GM10266 (cell line): ENCODE data around the gene SRGAP2C.
"Not testable (repeated sequence)": the region's sequence is repeated elsewhere in the genome, so short reads cannot be mapped to it uniquely, and the experiment has no call there.

ENCODE experiments used
- DNase-seq: peaks from one replicate; pipeline ENCODE4 v3.0.0; 2012; ENCODE audit errors: extremely low spot score

SRGAP2C gene

DNA sequence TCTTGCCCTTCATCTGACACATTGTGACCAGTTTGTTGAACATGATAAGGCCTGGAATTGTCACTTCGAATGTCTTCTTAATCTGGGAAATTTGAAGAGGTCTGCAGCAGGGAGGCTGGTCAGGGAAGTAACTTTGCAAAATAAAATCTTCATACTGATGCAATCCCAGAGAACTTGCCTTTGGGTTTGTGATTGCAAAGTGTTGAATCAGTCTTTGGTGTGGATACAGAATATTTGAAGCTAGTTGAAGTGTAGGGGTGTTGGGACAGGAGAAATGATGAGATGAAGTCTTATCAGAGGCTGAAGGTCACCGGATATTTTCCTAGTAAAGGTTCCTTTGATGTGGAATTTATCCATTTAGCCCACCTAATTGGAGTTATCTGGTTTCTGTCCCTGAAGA, 42.1 kb downstream of the SRGAP2C start:
- not testable (repeated sequence) for DNase-seq

GRCh38 chr1:121227544-121228330, 43.0 kb downstream of the SRGAP2C start:
- not testable (repeated sequence) for DNase-seq

- DNase-seq = not testable (repeated sequence)
Measured at GRCh38 chr1:121230636-121231035, 45.9 kb downstream of the SRGAP2C start.

DNA sequence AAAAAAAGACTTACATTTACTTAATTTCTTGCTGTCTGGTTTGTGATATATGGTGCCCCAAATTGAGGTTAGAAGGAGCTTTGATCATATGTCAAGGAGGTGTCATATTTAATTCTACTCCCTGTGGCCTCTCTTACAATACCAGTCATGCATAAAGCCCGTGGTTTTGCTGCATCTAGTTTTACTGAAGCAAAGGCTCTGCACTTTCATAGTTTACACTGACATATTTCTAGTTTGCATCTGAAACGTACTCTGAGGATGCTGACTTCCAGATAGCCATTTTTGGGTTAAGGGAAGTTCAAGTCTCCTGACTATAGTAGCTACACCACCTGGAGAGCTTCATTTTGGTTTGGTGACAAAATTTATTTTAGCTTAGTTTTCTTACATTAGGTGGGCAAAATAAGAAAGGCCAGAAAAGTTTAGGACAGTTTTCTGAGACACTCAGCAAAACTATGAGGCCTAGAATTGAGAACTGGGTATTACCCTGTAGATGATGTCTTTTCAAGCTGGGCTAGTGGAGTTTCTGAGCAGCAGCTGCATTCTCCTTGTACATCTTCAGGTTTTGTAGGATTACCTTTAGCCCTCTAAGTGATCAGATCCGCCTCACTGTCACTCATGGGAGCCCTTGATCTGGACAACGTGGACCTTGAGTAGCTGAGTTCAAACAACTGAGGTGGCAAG, 47.8 kb downstream of the SRGAP2C start:
- not testable (repeated sequence) for DNase-seq

DNA sequence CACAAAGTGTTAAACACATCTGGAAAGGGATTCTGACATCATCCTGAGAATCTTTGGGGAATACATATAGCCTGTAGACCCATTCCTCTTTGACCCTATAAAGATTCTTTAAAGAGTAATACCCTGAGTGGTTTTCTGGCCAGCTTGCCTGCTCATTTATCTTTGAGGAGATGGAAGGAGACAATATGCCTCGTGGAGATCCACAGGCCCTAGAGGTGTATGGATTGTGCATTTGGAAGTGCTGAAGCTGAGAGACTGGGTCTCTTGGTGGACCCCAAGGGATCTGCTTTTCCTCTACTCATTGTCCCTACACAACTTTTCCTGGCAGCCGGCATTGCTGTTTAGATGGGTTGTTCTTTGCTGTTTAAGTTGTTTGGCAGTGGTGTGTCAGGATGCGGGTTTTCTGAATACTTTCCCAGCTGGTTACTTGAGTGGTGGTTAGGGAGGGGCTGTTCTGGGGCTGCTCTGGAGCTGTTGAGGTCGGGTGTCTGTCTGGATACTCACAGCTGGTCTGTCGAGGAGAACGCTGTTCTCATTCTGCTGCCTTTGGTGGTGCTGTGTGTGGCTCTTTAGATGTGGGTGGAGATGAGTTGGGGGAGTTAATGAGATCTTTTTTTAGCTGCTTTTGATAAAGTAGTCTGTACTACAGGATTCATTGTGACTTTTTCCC, 49.5 kb downstream of the SRGAP2C start:
- DNase-seq = not testable (repeated sequence)

GRCh38 chr1:121238384-121238783, 53.6 kb downstream of the SRGAP2C start:
- not testable (repeated sequence) for DNase-seq

DNA sequence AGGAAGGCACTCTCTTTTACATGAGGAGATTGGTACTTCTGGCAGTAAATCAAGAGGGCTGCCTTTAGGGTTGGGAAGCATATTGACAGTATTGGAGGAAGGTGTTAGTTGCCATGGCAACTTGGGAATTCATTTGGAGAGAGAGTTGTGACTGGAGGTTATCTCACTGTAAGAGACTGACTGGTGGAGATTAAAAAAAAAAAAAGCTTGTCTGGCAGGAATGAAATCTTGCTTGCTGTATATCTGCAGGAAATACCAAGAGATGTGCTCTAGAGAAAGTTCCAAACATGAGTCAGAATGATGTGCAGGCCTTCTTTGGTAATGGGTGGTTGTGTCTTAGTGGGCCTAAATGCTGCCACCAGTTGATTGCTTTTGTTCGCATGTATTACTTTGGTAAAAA, 59.1 kb downstream of the SRGAP2C start:
- not testable (repeated sequence) for DNase-seq

DNA sequence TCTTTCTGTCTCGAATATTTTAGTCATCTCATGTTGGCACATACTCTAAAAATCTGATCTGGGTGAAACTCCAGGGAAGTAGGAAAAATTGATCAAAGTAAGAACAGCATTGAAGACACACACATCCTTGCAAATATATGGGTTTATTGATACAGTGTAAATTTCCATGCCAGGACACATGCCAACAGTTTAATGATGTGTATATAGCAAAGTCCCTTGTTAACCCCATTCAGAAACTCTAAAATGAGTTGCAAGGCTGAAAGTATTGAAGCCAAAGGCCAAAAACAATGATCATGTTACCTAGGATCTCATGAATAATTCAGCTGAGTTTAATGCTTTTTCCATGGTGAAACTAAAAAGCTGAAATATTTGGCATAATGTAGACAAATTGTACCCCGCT, 61.6 kb downstream of the SRGAP2C start:
- not testable (repeated sequence) for DNase-seq

DNA sequence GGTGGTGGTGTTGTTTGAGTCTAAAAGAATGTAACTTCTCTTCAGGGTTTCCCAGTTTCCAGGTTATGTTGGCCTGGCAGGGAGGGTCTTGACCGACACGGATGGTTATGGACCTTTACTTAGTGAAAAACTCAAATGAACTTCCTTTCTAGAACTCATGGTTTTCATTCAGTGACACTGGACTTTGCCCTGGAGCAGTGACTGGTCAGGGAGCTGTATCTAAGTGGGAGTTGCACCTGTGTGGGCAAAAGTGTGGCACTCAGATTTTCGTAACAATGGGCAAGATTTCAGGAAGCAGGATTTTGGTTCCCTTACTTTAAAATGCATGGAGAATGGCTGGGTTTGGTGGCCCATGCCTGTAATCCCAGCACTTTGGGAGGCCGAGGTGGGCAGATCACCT, 67.9 kb downstream of the SRGAP2C start:
- not testable (repeated sequence) for DNase-seq

GRCh38 chr1:121254618-121255017, 69.8 kb downstream of the SRGAP2C start:
- not testable (repeated sequence) for DNase-seq

- DNase-seq = not testable (repeated sequence)
Measured at GRCh38 chr1:121257632-121258031, 72.9 kb downstream of the SRGAP2C start.

- not testable (repeated sequence) for DNase-seq
Measured at GRCh38 chr1:121258134-121258533, 73.4 kb downstream of the SRGAP2C start.

- not testable (repeated sequence) for DNase-seq
Measured at GRCh38 chr1:121260205-121260604, 75.4 kb downstream of the SRGAP2C start.

DNA sequence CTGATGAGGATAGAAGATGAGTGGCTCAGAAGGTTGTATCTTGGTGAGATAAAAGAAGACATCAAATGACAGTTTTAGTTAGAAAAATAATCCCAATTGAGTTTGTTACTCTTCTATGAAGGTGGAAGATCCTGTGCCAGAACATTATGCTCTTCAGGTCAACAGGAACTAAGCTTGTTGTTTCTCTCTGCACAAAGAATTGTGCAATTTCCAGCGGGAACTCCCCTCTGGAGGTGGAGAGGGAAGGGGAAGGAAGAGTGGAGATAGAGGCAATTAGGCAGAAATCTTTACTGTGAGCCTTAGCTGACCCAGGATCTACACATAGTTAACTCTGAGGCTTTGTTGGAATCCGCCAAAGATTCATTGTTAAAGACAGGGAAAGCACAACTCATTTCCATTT, 77.4 kb downstream of the SRGAP2C start:
- not testable (repeated sequence) for DNase-seq

- not testable (repeated sequence) for DNase-seq
Measured at GRCh38 chr1:121263789-121264244, 79.0 kb downstream of the SRGAP2C start.

GRCh38 chr1:121267072-121267471, 82.3 kb downstream of the SRGAP2C start:
- not testable (repeated sequence) for DNase-seq

- DNase-seq = not testable (repeated sequence)
Measured at GRCh38 chr1:121269309-121269708, 84.5 kb downstream of the SRGAP2C start.

DNA sequence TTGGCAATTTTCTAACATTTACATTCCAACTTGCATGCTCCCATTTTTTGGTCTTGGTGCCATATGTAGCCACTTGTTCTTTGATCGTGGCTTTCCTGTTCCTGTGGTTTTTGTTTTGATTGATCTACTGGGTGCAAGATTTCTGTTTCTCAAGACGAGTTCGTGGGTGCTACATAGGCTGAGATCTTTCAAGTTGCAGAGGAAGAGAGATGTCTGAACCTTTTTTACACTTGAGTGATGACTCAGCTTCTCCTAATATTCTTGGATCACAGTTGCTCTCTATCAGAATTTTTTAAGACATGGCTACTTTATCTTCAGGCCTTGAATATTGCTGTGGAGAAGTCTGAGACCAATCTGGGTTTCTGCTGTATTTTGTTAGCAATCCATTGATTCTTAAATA, 85.2 kb downstream of the SRGAP2C start:
- not testable (repeated sequence) for DNase-seq

DNA sequence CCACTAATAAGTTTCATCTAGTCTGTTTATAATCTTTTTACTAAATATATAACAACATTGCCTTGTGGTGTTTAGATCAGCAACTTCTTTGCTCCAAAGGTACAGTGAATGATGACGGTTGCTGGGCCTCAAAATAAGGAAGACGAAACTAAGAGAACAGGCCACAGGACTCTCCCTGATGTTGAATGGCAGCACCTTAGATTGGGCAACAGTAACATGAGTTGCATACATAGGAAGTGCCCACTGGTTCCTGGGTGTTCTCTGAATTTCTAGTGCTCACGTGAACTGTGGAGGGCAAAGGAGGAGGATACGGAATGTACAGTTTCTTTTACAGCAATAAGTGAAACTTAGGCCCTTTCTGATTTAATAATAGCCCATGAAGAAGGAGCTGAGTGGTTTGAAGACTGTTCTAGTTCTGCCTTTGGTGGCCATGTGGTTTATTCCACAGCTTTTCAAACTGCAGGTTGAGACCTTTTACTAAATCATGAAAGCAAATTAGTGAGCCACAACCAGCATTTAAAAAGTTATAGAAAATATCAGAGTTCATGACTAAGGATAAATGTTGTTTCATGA, 86.5 kb downstream of the SRGAP2C start:
- DNase-seq = not testable (repeated sequence)

DNA sequence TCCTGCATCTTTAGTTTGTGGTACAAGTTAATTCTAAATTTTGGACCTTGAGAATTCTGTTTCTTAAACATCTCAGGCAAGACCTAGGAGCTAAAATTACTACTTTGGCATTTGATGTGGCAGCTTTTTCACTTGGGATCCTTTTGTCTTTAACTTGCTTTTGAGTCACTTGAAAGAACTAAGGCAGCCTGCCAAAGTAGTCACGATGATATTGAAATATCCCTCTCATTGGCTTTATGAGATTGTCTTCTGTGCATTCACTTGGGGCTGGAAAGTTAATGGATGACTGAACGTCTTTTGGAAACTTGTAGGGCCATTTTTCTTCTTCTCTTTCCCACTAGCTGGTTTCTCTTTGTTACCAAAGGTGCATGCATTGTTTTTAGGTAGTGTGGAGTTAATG, 90.7 kb downstream of the SRGAP2C start:
- not testable (repeated sequence) for DNase-seq

GRCh38 chr1:121278202-121278601, 93.4 kb downstream of the SRGAP2C start:
- DNase-seq = not testable (repeated sequence)
